GM23338 (cell line): Measurements from ENCODE around the gene SFTPB. TPM values are rescaled to one million over a fixed set of nuclear protein-coding genes. Genes with fewer than 3 reads are reported as not detected.

Source experiments
- CREB1 ChIP-seq: fragments of 250-450 bp; sonication (Bioruptor Pico); IDR thresholded peaks from 2 replicates; pipeline ENCODE4 v1.5.0; 2020; ENCODE audit warnings: low read depth, mild to moderate bottlenecking, moderate library complexity
- EZH2 ChIP-seq: fragments of 200-600 bp; sonication (generic); IDR thresholded peaks from one replicate; pipeline ENCODE4 v1.8.0; 2017; ENCODE audit warnings: antibody characterized with exemption, mild to moderate bottlenecking, low read depth; ENCODE audit not compliant: unreplicated experiment
- EZH2phosphoT487 ChIP-seq: fragments of 200-600 bp; sonication (generic); IDR thresholded peaks from one replicate; pipeline ENCODE4 v1.8.1; 2018; ENCODE audit warnings: antibody characterized with exemption; ENCODE audit not compliant: unreplicated experiment
- JUNB ChIP-seq: IDR thresholded peaks from one replicate; pipeline ENCODE4 v1.6.1; 2016; ENCODE audit warnings: antibody characterized with exemption; ENCODE audit not compliant: unreplicated experiment
- ZNF114 ChIP-seq: fragments of 250-450 bp; sonication (Bioruptor Pico); IDR thresholded peaks from 2 replicates; pipeline ENCODE4 v1.5.0; 2020; ENCODE audit warnings: mild to moderate bottlenecking, moderate library complexity
- ZNF331 ChIP-seq: fragments of 250-450 bp; sonication (Bioruptor Pico); IDR thresholded peaks from 2 replicates; pipeline ENCODE4 v1.5.0; 2020; ENCODE audit warnings: low read depth, mild to moderate bottlenecking, moderate library complexity
- polyA plus RNA-seq: library from polyadenylated mRNA; unstranded; fragments of >200 nt; fragmentation: Nextera tagmentation; extraction: Ambion mirVana; gene quantifications from 2 replicates; pipeline ENCODE4 v1.2.1, GENCODE V29; 2016
- total RNA-seq: library from RNA; depleted of rRNA; stranded (reverse); fragments of >200 nt; shearing (Covaris generic); gene quantifications from 2 replicates; pipeline ENCODE4 v1.2.3, GENCODE V29; 2014
- TF ChIP-seq, protein P1 (sequence below): fragments of 250-450 bp; sonication (Bioruptor Pico); IDR thresholded peaks from 2 replicates; pipeline ENCODE4 v1.5.0; 2020; ENCODE audit warnings: mild to moderate bottlenecking, moderate library complexity
- TF ChIP-seq, protein P2 (sequence below): IDR thresholded peaks from one replicate; pipeline ENCODE4 v1.6.1; 2018; ENCODE audit warnings: antibody characterized with exemption; ENCODE audit not compliant: unreplicated experiment
- TF ChIP-seq, protein P3 (sequence below), 2 experiments: fragments of 200-600 bp in 1 of 2; sonication (generic) in 1 of 2; conservative IDR thresholded peaks; 2 replicates each; pipeline versions ENCODE4 v1.5.1 to v1.6.1; 2016 to 2017; ENCODE audit warnings: antibody characterized with exemption in 2 of 2, low read depth in 2 of 2, mild to moderate bottlenecking in 2 of 2, moderate library complexity in 1 of 2

The SFTPB gene
- total and polyA plus RNA-seq, 2 experiments from 2014 or later = 0.06 TPM; not detected in 1

DNA sequence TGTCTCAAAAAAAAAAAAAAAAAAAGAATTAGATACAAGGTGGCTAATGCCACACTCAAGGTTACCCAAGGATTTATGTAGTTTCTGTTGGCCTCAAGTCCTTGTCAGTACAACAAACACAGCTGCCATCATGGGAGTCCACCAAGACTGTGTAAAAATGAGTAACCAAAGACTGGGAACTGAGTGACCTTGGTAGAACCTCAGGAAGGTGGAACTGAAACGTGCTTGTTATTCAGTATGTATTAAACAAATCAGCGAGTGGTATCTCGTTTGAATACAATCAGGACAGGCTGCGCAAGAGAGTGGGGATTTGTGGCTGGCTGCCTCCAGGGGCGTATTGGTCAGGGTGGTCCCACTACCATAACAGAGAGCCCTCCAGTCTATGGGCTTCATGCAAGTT lies 1.6 kb upstream of the SFTPB start (continued):
- TF ChIP-seq, protein P1, sequence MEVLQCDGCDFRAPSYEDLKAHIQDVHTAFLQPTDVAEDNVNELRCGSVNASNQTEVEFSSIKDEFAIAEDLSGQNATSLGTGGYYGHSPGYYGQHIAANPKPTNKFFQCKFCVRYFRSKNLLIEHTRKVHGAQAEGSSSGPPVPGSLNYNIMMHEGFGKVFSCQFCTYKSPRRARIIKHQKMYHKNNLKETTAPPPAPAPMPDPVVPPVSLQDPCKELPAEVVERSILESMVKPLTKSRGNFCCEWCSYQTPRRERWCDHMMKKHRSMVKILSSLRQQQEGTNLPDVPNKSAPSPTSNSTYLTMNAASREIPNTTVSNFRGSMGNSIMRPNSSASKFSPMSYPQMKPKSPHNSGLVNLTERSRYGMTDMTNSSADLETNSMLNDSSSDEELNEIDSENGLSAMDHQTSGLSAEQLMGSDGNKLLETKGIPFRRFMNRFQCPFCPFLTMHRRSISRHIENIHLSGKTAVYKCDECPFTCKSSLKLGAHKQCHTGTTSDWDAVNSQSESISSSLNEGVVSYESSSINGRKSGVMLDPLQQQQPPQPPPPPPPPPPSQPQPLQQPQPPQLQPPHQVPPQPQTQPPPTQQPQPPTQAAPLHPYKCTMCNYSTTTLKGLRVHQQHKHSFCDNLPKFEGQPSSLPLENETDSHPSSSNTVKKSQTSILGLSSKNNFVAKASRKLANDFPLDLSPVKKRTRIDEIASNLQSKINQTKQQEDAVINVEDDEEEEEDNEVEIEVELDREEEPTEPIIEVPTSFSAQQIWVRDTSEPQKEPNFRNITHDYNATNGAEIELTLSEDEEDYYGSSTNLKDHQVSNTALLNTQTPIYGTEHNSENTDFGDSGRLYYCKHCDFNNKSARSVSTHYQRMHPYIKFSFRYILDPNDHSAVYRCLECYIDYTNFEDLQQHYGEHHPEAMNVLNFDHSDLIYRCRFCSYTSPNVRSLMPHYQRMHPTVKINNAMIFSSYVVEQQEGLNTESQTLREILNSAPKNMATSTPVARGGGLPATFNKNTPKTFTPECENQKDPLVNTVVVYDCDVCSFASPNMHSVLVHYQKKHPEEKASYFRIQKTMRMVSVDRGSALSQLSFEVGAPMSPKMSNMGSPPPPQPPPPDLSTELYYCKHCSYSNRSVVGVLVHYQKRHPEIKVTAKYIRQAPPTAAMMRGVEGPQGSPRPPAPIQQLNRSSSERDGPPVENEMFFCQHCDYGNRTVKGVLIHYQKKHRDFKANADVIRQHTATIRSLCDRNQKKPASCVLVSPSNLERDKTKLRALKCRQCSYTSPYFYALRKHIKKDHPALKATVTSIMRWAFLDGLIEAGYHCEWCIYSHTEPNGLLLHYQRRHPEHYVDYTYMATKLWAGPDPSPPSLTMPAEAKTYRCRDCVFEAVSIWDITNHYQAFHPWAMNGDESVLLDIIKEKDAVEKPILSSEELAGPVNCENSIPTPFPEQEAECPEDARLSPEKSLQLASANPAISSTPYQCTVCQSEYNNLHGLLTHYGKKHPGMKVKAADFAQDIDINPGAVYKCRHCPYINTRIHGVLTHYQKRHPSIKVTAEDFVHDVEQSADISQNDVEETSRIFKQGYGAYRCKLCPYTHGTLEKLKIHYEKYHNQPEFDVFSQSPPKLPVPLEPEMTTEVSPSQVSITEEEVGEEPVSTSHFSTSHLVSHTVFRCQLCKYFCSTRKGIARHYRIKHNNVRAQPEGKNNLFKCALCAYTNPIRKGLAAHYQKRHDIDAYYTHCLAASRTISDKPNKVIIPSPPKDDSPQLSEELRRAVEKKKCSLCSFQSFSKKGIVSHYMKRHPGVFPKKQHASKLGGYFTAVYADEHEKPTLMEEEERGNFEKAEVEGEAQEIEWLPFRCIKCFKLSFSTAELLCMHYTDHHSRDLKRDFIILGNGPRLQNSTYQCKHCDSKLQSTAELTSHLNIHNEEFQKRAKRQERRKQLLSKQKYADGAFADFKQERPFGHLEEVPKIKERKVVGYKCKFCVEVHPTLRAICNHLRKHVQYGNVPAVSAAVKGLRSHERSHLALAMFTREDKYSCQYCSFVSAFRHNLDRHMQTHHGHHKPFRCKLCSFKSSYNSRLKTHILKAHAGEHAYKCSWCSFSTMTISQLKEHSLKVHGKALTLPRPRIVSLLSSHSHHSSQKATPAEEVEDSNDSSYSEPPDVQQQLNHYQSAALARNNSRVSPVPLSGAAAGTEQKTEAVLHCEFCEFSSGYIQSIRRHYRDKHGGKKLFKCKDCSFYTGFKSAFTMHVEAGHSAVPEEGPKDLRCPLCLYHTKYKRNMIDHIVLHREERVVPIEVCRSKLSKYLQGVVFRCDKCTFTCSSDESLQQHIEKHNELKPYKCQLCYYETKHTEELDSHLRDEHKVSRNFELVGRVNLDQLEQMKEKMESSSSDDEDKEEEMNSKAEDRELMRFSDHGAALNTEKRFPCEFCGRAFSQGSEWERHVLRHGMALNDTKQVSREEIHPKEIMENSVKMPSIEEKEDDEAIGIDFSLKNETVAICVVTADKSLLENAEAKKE = no peak
- TF ChIP-seq, protein P2, sequence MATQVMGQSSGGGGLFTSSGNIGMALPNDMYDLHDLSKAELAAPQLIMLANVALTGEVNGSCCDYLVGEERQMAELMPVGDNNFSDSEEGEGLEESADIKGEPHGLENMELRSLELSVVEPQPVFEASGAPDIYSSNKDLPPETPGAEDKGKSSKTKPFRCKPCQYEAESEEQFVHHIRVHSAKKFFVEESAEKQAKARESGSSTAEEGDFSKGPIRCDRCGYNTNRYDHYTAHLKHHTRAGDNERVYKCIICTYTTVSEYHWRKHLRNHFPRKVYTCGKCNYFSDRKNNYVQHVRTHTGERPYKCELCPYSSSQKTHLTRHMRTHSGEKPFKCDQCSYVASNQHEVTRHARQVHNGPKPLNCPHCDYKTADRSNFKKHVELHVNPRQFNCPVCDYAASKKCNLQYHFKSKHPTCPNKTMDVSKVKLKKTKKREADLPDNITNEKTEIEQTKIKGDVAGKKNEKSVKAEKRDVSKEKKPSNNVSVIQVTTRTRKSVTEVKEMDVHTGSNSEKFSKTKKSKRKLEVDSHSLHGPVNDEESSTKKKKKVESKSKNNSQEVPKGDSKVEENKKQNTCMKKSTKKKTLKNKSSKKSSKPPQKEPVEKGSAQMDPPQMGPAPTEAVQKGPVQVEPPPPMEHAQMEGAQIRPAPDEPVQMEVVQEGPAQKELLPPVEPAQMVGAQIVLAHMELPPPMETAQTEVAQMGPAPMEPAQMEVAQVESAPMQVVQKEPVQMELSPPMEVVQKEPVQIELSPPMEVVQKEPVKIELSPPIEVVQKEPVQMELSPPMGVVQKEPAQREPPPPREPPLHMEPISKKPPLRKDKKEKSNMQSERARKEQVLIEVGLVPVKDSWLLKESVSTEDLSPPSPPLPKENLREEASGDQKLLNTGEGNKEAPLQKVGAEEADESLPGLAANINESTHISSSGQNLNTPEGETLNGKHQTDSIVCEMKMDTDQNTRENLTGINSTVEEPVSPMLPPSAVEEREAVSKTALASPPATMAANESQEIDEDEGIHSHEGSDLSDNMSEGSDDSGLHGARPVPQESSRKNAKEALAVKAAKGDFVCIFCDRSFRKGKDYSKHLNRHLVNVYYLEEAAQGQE = no peak
- TF ChIP-seq EZH2phosphoT487 (no peak), ZNF331 (CRISPR knock-in tag) (no peak), EZH2 (no peak), CREB1 (CRISPR knock-in tag) (no peak), ZNF114 (CRISPR knock-in tag) (no peak), JUNB (no peak)
- TF ChIP-seq, protein P3, sequence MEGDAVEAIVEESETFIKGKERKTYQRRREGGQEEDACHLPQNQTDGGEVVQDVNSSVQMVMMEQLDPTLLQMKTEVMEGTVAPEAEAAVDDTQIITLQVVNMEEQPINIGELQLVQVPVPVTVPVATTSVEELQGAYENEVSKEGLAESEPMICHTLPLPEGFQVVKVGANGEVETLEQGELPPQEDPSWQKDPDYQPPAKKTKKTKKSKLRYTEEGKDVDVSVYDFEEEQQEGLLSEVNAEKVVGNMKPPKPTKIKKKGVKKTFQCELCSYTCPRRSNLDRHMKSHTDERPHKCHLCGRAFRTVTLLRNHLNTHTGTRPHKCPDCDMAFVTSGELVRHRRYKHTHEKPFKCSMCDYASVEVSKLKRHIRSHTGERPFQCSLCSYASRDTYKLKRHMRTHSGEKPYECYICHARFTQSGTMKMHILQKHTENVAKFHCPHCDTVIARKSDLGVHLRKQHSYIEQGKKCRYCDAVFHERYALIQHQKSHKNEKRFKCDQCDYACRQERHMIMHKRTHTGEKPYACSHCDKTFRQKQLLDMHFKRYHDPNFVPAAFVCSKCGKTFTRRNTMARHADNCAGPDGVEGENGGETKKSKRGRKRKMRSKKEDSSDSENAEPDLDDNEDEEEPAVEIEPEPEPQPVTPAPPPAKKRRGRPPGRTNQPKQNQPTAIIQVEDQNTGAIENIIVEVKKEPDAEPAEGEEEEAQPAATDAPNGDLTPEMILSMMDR (conservative IDR thresholded peaks at IDR 0.05; ENCODE audit: low read depth in 2 of 2) = no peak
